ENCODE measurements around the gene CSF1.

GRCh38 chr1:109903376-109903930 lies 7.2 kb upstream of the CSF1 start:
- TF ChIP-seq CTCF (IDR thresholded peaks at IDR 0.05), result no peak
- TF ChIP-seq POLR2A (IDR thresholded peaks at IDR 0.05), result no peak
